Measurements from ENCODE around the gene CEACAM19. TPM values are rescaled to one million over a fixed set of nuclear protein-coding genes. Genes with fewer than 3 reads are reported as not detected.
A peak's percentile ranks its signal among the peaks of the same experiment; 100 is the strongest.
"Not testable (repeated sequence)": the region's sequence is repeated elsewhere in the genome, so short reads cannot be mapped to it uniquely, and the experiment has no call there.

The CEACAM19 gene
- total RNA-seq, 2 donors from 2014 or later = 0.27 to 0.39 TPM

- H3K9me3 ChIP-seq (ENCODE audit: control insufficient read depth, low read length, poor library complexity, severe bottlenecking) = no peaks in the 10 kb centered on the region
- no peak for DNase-seq
- Mint-ChIP-seq H3K4me3 (no peak overlapping the region), H3K36me3 (ENCODE audit: low read depth) (no peaks in the 10 kb centered on the region), H3K4me1 (peaks cover 7% of the 10 kb centered on the region), H3K27me3 (no peaks in the 10 kb centered on the region), H3K27ac (no peak overlapping the region)
- no peak for ATAC-seq
Observed at GRCh38 chr19:44719262-44719701, 48.0 kb downstream of the CEACAM19 start.

DNA sequence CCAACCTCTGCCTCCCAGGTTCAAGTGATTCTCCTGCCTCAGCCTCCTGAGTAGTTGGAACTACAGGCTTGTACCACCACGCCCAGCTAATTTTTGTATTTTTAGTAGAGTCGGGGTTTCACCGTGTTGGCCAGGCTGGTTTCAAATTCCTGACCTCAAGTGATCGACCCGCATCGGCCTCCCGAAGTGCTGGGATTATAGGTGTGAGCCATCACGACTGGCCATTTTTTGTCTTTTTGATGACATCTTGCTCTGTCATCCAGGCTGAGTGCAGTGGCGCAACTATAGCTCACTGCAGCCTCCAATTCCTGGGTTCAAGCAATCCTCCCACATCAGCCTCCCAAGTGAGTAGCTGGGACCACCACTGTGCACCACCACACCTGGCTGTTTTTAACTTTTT, 49.1 kb downstream of the CEACAM19 start:
- H3K27ac Mint-ChIP-seq = peak overlapping the region; percentile 68
- not testable (repeated sequence) for DNase-seq; H3K36me3 Mint-ChIP-seq (ENCODE audit: low read depth); H3K4me3 Mint-ChIP-seq; H3K9me3 ChIP-seq (ENCODE audit: control insufficient read depth, low read length, poor library complexity, severe bottlenecking); ATAC-seq; H3K27me3 Mint-ChIP-seq; H3K4me1 Mint-ChIP-seq

GRCh38 chr19:44720945-44721344, 49.7 kb downstream of the CEACAM19 start:
- Mint-ChIP-seq H3K27ac (peak overlapping the region; percentile 68), H3K36me3 (ENCODE audit: low read depth) (no peaks in the 10 kb centered on the region), H3K4me1 (peaks cover 9% of the 10 kb centered on the region), H3K27me3 (no peaks in the 10 kb centered on the region), H3K4me3 (no peak overlapping the region)
- H3K9me3 ChIP-seq (ENCODE audit: control insufficient read depth, low read length, poor library complexity, severe bottlenecking) = no peaks in the 10 kb centered on the region
- ATAC-seq (no peak), DNase-seq (no peak)

- H3K36me3 Mint-ChIP-seq (ENCODE audit: low read depth); H3K27me3 Mint-ChIP-seq; DNase-seq; H3K9me3 ChIP-seq (ENCODE audit: control insufficient read depth, low read length, poor library complexity, severe bottlenecking); H3K4me1 Mint-ChIP-seq; H3K4me3 Mint-ChIP-seq; ATAC-seq: not testable (repeated sequence)
- H3K27ac Mint-ChIP-seq = peak overlapping the region; percentile 68
Observed at GRCh38 chr19:44721369-44721768, 50.1 kb downstream of the CEACAM19 start.

- Mint-ChIP-seq H3K4me1 (peaks cover 9% of the 10 kb centered on the region), H3K36me3 (ENCODE audit: low read depth) (no peaks in the 10 kb centered on the region), H3K4me3 (peak overlapping the region; percentile 57), H3K27me3 (no peaks in the 10 kb centered on the region), H3K27ac (no peak overlapping the region)
- no peaks in the 10 kb centered on the region for H3K9me3 ChIP-seq (ENCODE audit: control insufficient read depth, low read length, poor library complexity, severe bottlenecking)
- DNase-seq (no peak), ATAC-seq (peak; percentile 8)
Observed at GRCh38 chr19:44722131-44723121, 51.1 kb downstream of the CEACAM19 start.

- Mint-ChIP-seq H3K27ac (peak overlapping the region; percentile 70), H3K27me3 (no peaks in the 10 kb centered on the region), H3K4me1 (peaks cover 14% of the 10 kb centered on the region), H3K4me3 (no peak overlapping the region), H3K36me3 (ENCODE audit: low read depth) (peaks cover 3% of the 10 kb centered on the region)
- DNase-seq = no peak
- peak; percentile 51 for ATAC-seq
- H3K9me3 ChIP-seq (ENCODE audit: control insufficient read depth, low read length, poor library complexity, severe bottlenecking) = no peaks in the 10 kb centered on the region
Observed at GRCh38 chr19:44723299-44723951, 52.1 kb downstream of the CEACAM19 start.

- Mint-ChIP-seq H3K4me3 (peak overlapping the region; percentile 9), H3K27ac (peak overlapping the region; percentile 70), H3K4me1 (peaks cover 14% of the 10 kb centered on the region), H3K27me3 (no peaks in the 10 kb centered on the region), H3K36me3 (ENCODE audit: low read depth) (peaks cover 3% of the 10 kb centered on the region)
- DNase-seq (peak; percentile 62 to 73 (median 69)), ATAC-seq (peak; percentile 92)
- no peaks in the 10 kb centered on the region for H3K9me3 ChIP-seq (ENCODE audit: control insufficient read depth, low read length, poor library complexity, severe bottlenecking)
Observed at GRCh38 chr19:44723952-44724319, 52.7 kb downstream of the CEACAM19 start.

DNA sequence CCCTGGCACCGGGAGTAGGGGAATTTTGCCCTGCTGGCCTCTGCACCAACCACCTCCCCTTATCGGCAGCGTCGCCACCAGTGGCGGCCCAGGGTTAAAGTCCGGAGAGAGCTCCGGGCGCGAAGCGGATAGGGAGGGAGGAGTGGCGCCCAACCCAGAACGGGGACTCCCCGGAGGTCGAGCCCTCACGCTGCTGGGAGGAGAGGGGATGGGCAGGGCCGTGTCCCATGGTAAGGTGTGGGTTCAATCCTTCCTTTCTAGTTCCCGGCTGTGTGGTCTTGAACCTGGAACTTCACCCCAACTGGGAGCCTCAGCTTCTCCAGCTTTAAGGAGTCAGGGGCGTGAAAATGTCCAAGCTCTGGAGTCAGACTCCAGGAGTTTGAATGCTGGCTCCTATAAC, 54.0 kb downstream of the CEACAM19 start:
- H3K4me3 Mint-ChIP-seq = no peak overlapping the region

GRCh38 chr19:44725684-44726083, 54.4 kb downstream of the CEACAM19 start:
- ATAC-seq (no peak), DNase-seq (no peak)
- Mint-ChIP-seq H3K27me3 (no peaks in the 10 kb centered on the region), H3K4me1 (peaks cover 16% of the 10 kb centered on the region), H3K4me3 (no peak overlapping the region), H3K27ac (no peak overlapping the region), H3K36me3 (ENCODE audit: low read depth) (peaks cover 3% of the 10 kb centered on the region)
- H3K9me3 ChIP-seq (ENCODE audit: control insufficient read depth, low read length, poor library complexity, severe bottlenecking) = no peaks in the 10 kb centered on the region

More for the DNA sequence above, 54.0 kb downstream of the CEACAM19 start:
- ATAC-seq (peak; percentile 28), DNase-seq (no peak)
- Mint-ChIP-seq H3K27me3 (no peaks in the 10 kb centered on the region), H3K36me3 (ENCODE audit: low read depth) (peaks cover 3% of the 10 kb centered on the region), H3K27ac (no peak overlapping the region), H3K4me1 (peaks cover 16% of the 10 kb centered on the region)
- H3K9me3 ChIP-seq (ENCODE audit: control insufficient read depth, low read length, poor library complexity, severe bottlenecking) = no peaks in the 10 kb centered on the region

GRCh38 chr19:44726465-44726864, 55.2 kb downstream of the CEACAM19 start:
- Mint-ChIP-seq H3K4me3 (no peak overlapping the region), H3K27ac (no peak overlapping the region), H3K27me3 (no peaks in the 10 kb centered on the region), H3K4me1 (peaks cover 16% of the 10 kb centered on the region), H3K36me3 (ENCODE audit: low read depth) (peaks cover 3% of the 10 kb centered on the region)
- H3K9me3 ChIP-seq (ENCODE audit: control insufficient read depth, low read length, poor library complexity, severe bottlenecking) = no peaks in the 10 kb centered on the region
- DNase-seq = no peak
- no peak for ATAC-seq

GRCh38 chr19:44728178-44728577, 56.9 kb downstream of the CEACAM19 start:
- H3K27me3 Mint-ChIP-seq = no peaks in the 10 kb centered on the region
- ATAC-seq (no peak), DNase-seq (no peak)
- H3K27ac Mint-ChIP-seq = no peak overlapping the region
- no peaks in the 10 kb centered on the region for H3K9me3 ChIP-seq (ENCODE audit: control insufficient read depth, low read length, poor library complexity, severe bottlenecking)
- H3K36me3 Mint-ChIP-seq (ENCODE audit: low read depth) = peaks cover 3% of the 10 kb centered on the region
- H3K4me3 Mint-ChIP-seq = no peak overlapping the region
- H3K4me1 Mint-ChIP-seq = peaks cover 16% of the 10 kb centered on the region

DNA sequence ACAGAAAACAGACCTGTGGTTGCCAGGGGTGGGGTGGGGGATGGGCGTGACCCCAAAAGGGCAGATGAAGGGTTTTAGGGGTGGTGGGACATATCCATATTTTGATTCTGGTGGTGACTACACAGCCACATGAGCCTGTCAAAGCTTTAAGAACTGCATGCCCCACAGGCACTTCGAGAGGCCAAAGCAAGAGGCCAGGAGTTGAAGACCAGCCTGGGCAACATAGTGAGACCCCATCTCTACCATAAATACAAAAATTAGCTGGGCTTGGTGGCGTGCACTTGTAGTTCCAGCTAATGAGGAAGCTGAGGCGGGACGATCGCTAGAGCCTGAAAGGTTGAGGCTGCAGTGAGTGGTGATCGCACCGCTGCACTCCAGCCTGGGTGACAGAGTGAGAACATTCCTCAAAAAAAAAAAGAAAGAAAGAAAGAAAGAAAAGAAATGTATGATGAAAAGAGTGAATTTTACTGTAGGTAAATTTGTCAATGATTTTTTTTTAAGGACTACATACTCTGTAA, 58.3 kb downstream of the CEACAM19 start:
- DNase-seq = no peak
- peaks cover 3% of the 10 kb centered on the region for H3K36me3 Mint-ChIP-seq (ENCODE audit: low read depth)
- peaks cover 9% of the 10 kb centered on the region for H3K4me1 Mint-ChIP-seq
- no peaks in the 10 kb centered on the region for H3K9me3 ChIP-seq (ENCODE audit: control insufficient read depth, low read length, poor library complexity, severe bottlenecking)
- peak overlapping the region; percentile 15 for H3K4me3 Mint-ChIP-seq
- no peak for ATAC-seq
- no peak overlapping the region for H3K27ac Mint-ChIP-seq
- H3K27me3 Mint-ChIP-seq = no peaks in the 10 kb centered on the region

- Mint-ChIP-seq H3K4me3 (no peak overlapping the region), H3K27me3 (no peaks in the 10 kb centered on the region), H3K27ac (no peak overlapping the region), H3K4me1 (peaks cover 12% of the 10 kb centered on the region), H3K36me3 (ENCODE audit: low read depth) (peaks cover 3% of the 10 kb centered on the region)
- no peak for DNase-seq
- ATAC-seq = no peak
- no peaks in the 10 kb centered on the region for H3K9me3 ChIP-seq (ENCODE audit: control insufficient read depth, low read length, poor library complexity, severe bottlenecking)
Observed at GRCh38 chr19:44731081-44731480, 59.8 kb downstream of the CEACAM19 start.
